H9 (cell line): ENCODE measurements around the gene ST6GALNAC2. TPM values are rescaled to one million over a fixed set of nuclear protein-coding genes. Genes with fewer than 3 reads are reported as not detected.

Experiments used
- DNase-seq: peaks from one replicate; pipeline ENCODE4 v3.0.0-alpha.2; 2017
- H2AFZ ChIP-seq: one replicate; pipeline ENCODE4 v1.6.1; 2013; ENCODE audit warnings: mild to moderate bottlenecking, low read length, control low read depth, moderate library complexity
- H2AK5ac ChIP-seq: 2 replicates; pipeline ENCODE4 v1.6.1; 2013; ENCODE audit warnings: low read length, control low read depth, mixed read lengths; ENCODE audit not compliant: insufficient read length
- H2BK120ac ChIP-seq: one replicate; pipeline ENCODE4 v1.6.1; 2013; ENCODE audit warnings: low read depth, mild to moderate bottlenecking, low read length, control low read depth, inconsistent platforms; ENCODE audit not compliant: poor library complexity, severe bottlenecking
- H2BK12ac ChIP-seq: 2 replicates; pipeline ENCODE4 v1.6.1; 2013; ENCODE audit warnings: low read length, control low read depth, mixed read lengths, low read depth; ENCODE audit not compliant: insufficient read length
- H2BK15ac ChIP-seq: 2 replicates; pipeline ENCODE4 v1.6.1; 2013; ENCODE audit warnings: low read depth, low read length, control low read depth
- H2BK20ac ChIP-seq: one replicate; pipeline ENCODE4 v1.6.1; 2013; ENCODE audit warnings: low read depth, mild to moderate bottlenecking, low read length, control low read depth, inconsistent platforms; ENCODE audit not compliant: poor library complexity, severe bottlenecking
- H2BK5ac ChIP-seq: 2 replicates; pipeline ENCODE4 v1.6.1; 2013; ENCODE audit warnings: low read length, control low read depth, mixed read lengths; ENCODE audit not compliant: insufficient read length
- H3K14ac ChIP-seq: 2 replicates; pipeline ENCODE4 v1.6.1; 2013; ENCODE audit warnings: low read length, control low read depth; ENCODE audit not compliant: insufficient read depth
- H3K18ac ChIP-seq: 2 replicates; pipeline ENCODE4 v1.6.1; 2013; ENCODE audit warnings: low read depth, mild to moderate bottlenecking, mixed read lengths, low read length, control low read depth; ENCODE audit not compliant: insufficient read length
- H3K23ac ChIP-seq: 2 replicates; pipeline ENCODE4 v1.6.1; 2013; ENCODE audit warnings: low read length, control low read depth, mixed read lengths, low read depth; ENCODE audit not compliant: insufficient read length
- H3K23me2 ChIP-seq: 2 replicates; pipeline ENCODE4 v1.6.1; 2013; ENCODE audit warnings: low read depth, mild to moderate bottlenecking, mixed read lengths, low read length, control low read depth; ENCODE audit not compliant: insufficient read length, poor library complexity, severe bottlenecking
- H3K27ac ChIP-seq: 2 replicates; pipeline ENCODE4 v1.5.1; 2013; ENCODE audit warnings: low read length, control low read depth, mixed read lengths, low read depth; ENCODE audit not compliant: insufficient read length
- H3K27me3 ChIP-seq: 2 replicates; pipeline ENCODE4 v1.6.1; 2013; ENCODE audit warnings: low read length, control low read depth, inconsistent platforms; ENCODE audit not compliant: insufficient read depth
- H3K4ac ChIP-seq: 2 replicates; pipeline ENCODE4 v1.6.1; 2013; ENCODE audit warnings: low read depth, mild to moderate bottlenecking, control low read depth, inconsistent platforms, low read length, moderate library complexity
- H3K4me1 ChIP-seq: 2 replicates; pipeline ENCODE4 v1.6.1; 2013; ENCODE audit warnings: low read length, control low read depth, inconsistent platforms; ENCODE audit not compliant: insufficient read depth
- H3K4me2 ChIP-seq: 2 replicates; pipeline ENCODE4 v1.6.1; 2013; ENCODE audit warnings: low read length, control low read depth, mixed read lengths; ENCODE audit not compliant: insufficient read length, insufficient read depth
- H3K56ac ChIP-seq: 2 replicates; pipeline ENCODE4 v1.6.1; 2013; ENCODE audit warnings: low read depth, mild to moderate bottlenecking, mixed read lengths, low read length, control low read depth; ENCODE audit not compliant: insufficient read length
- H3K79me1 ChIP-seq: 2 replicates; pipeline ENCODE4 v1.6.1; 2013; ENCODE audit warnings: low read depth, mild to moderate bottlenecking, moderate library complexity, low read length, control low read depth, inconsistent platforms; ENCODE audit not compliant: insufficient read depth, poor library complexity, severe bottlenecking
- H3K79me2 ChIP-seq: 2 replicates; pipeline ENCODE4 v1.6.1; 2013; ENCODE audit warnings: low read length, control low read depth, inconsistent platforms; ENCODE audit not compliant: insufficient read depth
- H3K9ac ChIP-seq: 2 replicates; pipeline ENCODE4 v1.6.1; 2013; ENCODE audit warnings: low read length, control low read depth, mixed read lengths; ENCODE audit not compliant: insufficient read length; ENCODE audit errors: extremely low read depth
- H3K9me3 ChIP-seq: one replicate; pipeline ENCODE4 v1.6.1; 2013; ENCODE audit warnings: low read depth, low read length, inconsistent platforms; ENCODE audit not compliant: control insufficient read depth
- H3T11ph ChIP-seq: one replicate; pipeline ENCODE4 v1.6.1; 2013; ENCODE audit warnings: mild to moderate bottlenecking, low read length, control low read depth, inconsistent platforms
- H4K20me1 ChIP-seq: one replicate; pipeline ENCODE4 v1.6.1; 2013; ENCODE audit not compliant: control insufficient read depth, insufficient read length, insufficient read depth
- H4K5ac ChIP-seq: 2 replicates; pipeline ENCODE4 v1.6.1; 2013; ENCODE audit warnings: low read depth, mild to moderate bottlenecking, mixed read lengths, low read length, control low read depth; ENCODE audit not compliant: insufficient read length
- H4K8ac ChIP-seq: replicated peaks from 2 replicates; pipeline ENCODE4 v1.6.1; 2013; ENCODE audit warnings: low read length, control low read depth, mixed read lengths, low read depth; ENCODE audit not compliant: insufficient read length
- H4K91ac ChIP-seq: 2 replicates; pipeline ENCODE4 v1.6.1; 2013; ENCODE audit warnings: low read depth, mild to moderate bottlenecking, moderate library complexity, mixed read lengths, low read length, control low read depth; ENCODE audit not compliant: insufficient read length
- H3K27ac Mint-ChIP-seq, 3 experiments: 2 replicates in 2 of 3; 3 replicates in 1 of 3; pipeline ENCODE4 v1.8.0; 2020 to 2021; ENCODE audit warnings: mixed read lengths in 3 of 3, mild to moderate bottlenecking in 1 of 3, moderate library complexity in 1 of 3
- H3K27me3 Mint-ChIP-seq: 2 replicates; pipeline ENCODE4 v1.8.0; 2021; ENCODE audit warnings: low read depth, mild to moderate bottlenecking, moderate library complexity, mixed read lengths
- H3K36me3 Mint-ChIP-seq, 3 experiments: 2 replicates in 2 of 3; 3 replicates in 1 of 3; pipeline ENCODE4 v1.8.0; 2020 to 2021; ENCODE audit warnings: low read depth in 3 of 3, mixed read lengths in 3 of 3; ENCODE audit not compliant: insufficient read depth in 1 of 3
- H3K4me1 Mint-ChIP-seq, 2 experiments: 2 replicates each; pipeline ENCODE4 v1.8.0; 2020; ENCODE audit warnings: mixed read lengths in 2 of 2
- H3K4me3 Mint-ChIP-seq, 2 experiments: 2 replicates in 1 of 2; 3 replicates in 1 of 2; pipeline ENCODE4 v1.8.0; 2020 to 2021; ENCODE audit warnings: mild to moderate bottlenecking in 2 of 2, mixed read lengths in 2 of 2, moderate library complexity in 1 of 2
- H3K9me3 Mint-ChIP-seq, 2 experiments: 2 replicates in 1 of 2; 3 replicates in 1 of 2; pipeline ENCODE4 v1.8.0; 2020; ENCODE audit warnings: mild to moderate bottlenecking in 2 of 2, mixed read lengths in 2 of 2, moderate library complexity in 1 of 2
- CTCF ChIP-seq: fragments of 200-600 bp; sonication (generic); conservative IDR thresholded peaks from 3 replicates; pipeline ENCODE4 v1.8.0; 2021; ENCODE audit warnings: antibody characterized with exemption, mild to moderate bottlenecking
- WGBS: extraction: QIAGEN DNeasy Blood & Tissue Kit; methylation state at CpG from one replicate; pipeline ENCODE4 v1.1.7; 2013; ENCODE audit warnings: missing lambda C conversion rate, low lambda C conversion rate, mixed read lengths; ENCODE audit not compliant: insufficient read length; ENCODE audit errors: extremely low coverage; 5-methylcytosine and 5-hydroxymethylcytosine counted together
- total RNA-seq: library from RNA; stranded (reverse); gene quantifications from 2 replicates; pipeline ENCODE4 v1.2.1, GENCODE V29; 2021

Gene ST6GALNAC2
- total RNA-seq, 1 experiment from 2014 or later, result 0.46 TPM

GRCh38 chr17:76517638-76518038 is 68.0 kb downstream of the ST6GALNAC2 start:
- Histone ChIP-seq H3T11ph (no peak overlapping the region), H4K91ac (no peak overlapping the region), H3K79me1 (no peaks in the 10 kb centered on the region), H4K20me1 (no peaks in the 10 kb centered on the region), H3K4ac (no peak overlapping the region), H3K27me3 (no peaks in the 10 kb centered on the region), H2BK5ac (no peak overlapping the region), H2BK120ac (no peak overlapping the region), H3K18ac (no peak overlapping the region), H3K9me3 (no peaks in the 10 kb centered on the region), H3K23ac (no peak overlapping the region), H4K5ac (no peak overlapping the region), H2BK12ac (no peak overlapping the region), H2AK5ac (no peak overlapping the region), H3K9ac (no peak overlapping the region), H3K4me1 (no peaks in the 10 kb centered on the region), H3K23me2 (no peaks in the 10 kb centered on the region), H2AFZ (no peak overlapping the region), H3K4me2 (no peak overlapping the region), H3K56ac (no peak overlapping the region), H3K79me2 (no peaks in the 10 kb centered on the region; the same call in 1 of the 2 replicates), H3K27ac (no peak overlapping the region), H3K14ac (no peak overlapping the region; the same call in 1 of the 2 replicates), H2BK20ac (no peak overlapping the region), H2BK15ac (no peak overlapping the region), H4K8ac (no peak overlapping the region)
- no peak for TF ChIP-seq CTCF
- Mint-ChIP-seq H3K36me3 (no peaks in the 10 kb centered on the region), H3K27ac (no peak overlapping the region), H3K27me3 (peaks cover 19% of the 10 kb centered on the region), H3K9me3 (no peaks in the 10 kb centered on the region; a peak in 1 of 5 replicates), H3K4me3 (no peak overlapping the region), H3K4me1 (peaks cover 0 to 12% of the 10 kb centered on the region in 2 experiments; a peak in 3 of 4 replicates)
- WGBS, result no CpG with 5 or more reads among the region's 11 CpGs
- no peak for DNase-seq

Other genes with a start within 250 kb of the ST6GALNAC2 start
- gene PRPSAP1, start 231.9 kb downstream of the ST6GALNAC2 start, total RNA-seq, result 38.4 and 40.2 TPM in 2 replicates
- gene SPHK1, start 201.3 kb downstream of the ST6GALNAC2 start, total RNA-seq, result 1.4 and 1.8 TPM in 2 replicates
- 47.7 and 52.6 TPM in 2 replicates for gene UBE2O, start 132.7 kb downstream of the ST6GALNAC2 start, total RNA-seq
- 0.15 and 0.55 TPM in 2 replicates for gene AANAT, start 118.3 kb downstream of the ST6GALNAC2 start, total RNA-seq
- 17.1 and 19.7 TPM in 2 replicates for gene RHBDF2, start 84.4 kb downstream of the ST6GALNAC2 start, total RNA-seq
- 2.4 and 2.8 TPM in 2 replicates for gene CYGB, start 48.2 kb downstream of the ST6GALNAC2 start, total RNA-seq
- 0.42 and 0.46 TPM in 2 replicates for gene PRCD, start 45.8 kb downstream of the ST6GALNAC2 start, total RNA-seq
- not detected in 2 replicates for gene ST6GALNAC1, start 57.9 kb upstream of the ST6GALNAC2 start, total RNA-seq
- 28.2 TPM in 2 replicates for gene MXRA7, start 125.1 kb upstream of the ST6GALNAC2 start, total RNA-seq
- gene JMJD6, start 140.7 kb upstream of the ST6GALNAC2 start, total RNA-seq, result 26.3 and 28.9 TPM in 2 replicates
- gene METTL23, start 141.0 kb upstream of the ST6GALNAC2 start, total RNA-seq, result 25.6 and 29.9 TPM in 2 replicates
- gene SRSF2, start 151.5 kb upstream of the ST6GALNAC2 start, total RNA-seq, result 578 and 591 TPM in 2 replicates
- gene MFSD11, start 152.3 kb upstream of the ST6GALNAC2 start, total RNA-seq, result 19.9 and 21.8 TPM in 2 replicates